Ammon's horn (tissue), 1 donor: ENCODE data around the gene ZFPL1.

ENCODE experiments used
- DNase-seq: peaks from one replicate; pipeline ENCODE4 v3.0.0-alpha.2; 2016; ENCODE audit warnings: low spot score

ZFPL1 gene

DNA sequence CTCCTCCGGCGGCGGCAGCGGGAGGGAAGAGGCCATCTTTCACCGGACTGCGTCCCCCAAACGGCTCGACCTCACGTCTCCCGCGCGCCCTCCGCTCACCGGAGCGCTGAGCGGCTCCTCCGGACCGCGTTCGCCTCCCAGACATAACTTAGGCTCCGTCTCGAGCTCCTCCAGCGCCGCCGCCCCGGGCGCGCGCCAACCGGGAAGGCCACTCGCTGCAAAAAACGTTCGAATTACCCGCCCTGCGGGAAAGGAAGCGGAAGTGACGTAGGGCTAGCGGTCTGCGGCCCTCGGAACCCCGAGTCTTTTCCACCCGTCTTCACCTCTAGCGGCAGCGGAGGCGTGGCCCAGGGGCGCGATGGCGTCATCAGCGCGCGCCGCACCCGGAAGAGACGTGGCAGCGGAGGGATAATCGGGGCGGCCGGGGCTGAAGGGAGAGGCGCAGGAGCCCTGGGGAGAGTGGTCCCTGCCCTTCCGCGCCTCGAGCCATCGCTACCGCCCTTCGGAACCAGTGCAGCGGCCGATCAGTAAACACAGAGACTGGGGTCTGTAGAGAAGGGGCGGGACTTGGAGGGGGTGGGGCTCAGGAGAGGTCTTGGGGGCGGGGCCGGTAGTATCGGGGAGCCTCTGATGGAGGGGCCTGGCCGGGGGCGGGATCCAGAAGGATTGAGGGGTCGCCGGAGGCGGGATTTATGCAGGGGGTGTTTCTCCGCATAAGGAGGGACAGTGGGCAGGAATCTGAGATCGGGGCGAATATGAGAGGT, at the start of gene ZFPL1, which contains the start of gene CDCA5:
TSS of gene ZFPL1 (plus strand) at position 389 of the 764 bp plus-strand sequence. CDS start 477 bp downstream, outside the sequence.
TSS of gene CDCA5 (minus strand) at position 207 of the 764 bp plus-strand sequence. CDS start at position 145, 62 bp downstream.
- peak; percentile 97 for DNase-seq

DNA sequence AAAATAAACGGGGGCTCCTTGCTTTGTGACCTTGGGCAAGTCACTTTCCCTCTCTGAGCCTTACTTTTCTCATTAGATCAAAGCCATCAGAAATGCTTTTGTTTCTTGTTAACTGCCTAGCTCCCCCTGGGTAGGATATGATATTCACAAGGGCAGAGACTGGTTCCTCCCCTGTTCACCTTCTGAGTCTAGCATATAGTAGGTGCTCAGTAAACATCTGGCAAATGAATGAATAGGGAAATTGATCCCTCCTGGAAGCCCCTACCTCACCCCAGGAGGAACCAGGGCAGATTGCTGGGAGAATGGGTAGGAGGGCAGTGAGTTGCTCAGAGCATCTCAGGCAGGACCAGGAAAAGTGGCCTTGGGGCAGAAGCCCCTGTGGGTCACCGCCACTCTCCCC, 49.6 kb upstream of the ZFPL1 start:
- DNase-seq: no peak

DNA sequence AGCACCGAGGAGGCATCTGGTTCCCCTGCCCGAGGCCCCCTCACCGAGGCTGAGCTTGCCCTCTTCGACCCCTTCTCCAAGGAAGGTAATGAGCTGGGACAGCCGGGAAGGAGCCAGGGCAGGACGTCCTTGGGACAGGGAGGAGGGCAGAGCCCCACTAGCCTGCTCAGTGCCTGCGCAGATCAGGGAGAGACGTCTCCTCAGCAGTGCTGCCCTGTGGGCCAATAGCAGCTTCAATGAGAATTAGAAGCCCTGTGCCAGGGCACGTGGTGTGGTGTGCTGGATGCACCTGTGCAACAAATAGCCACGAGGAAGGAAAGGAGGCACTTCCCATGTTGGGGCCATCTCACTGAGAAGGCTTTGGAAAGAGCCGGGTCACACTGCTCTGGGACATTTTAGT, 48.4 kb upstream of the ZFPL1 start:
- DNase-seq: no peak

DNA sequence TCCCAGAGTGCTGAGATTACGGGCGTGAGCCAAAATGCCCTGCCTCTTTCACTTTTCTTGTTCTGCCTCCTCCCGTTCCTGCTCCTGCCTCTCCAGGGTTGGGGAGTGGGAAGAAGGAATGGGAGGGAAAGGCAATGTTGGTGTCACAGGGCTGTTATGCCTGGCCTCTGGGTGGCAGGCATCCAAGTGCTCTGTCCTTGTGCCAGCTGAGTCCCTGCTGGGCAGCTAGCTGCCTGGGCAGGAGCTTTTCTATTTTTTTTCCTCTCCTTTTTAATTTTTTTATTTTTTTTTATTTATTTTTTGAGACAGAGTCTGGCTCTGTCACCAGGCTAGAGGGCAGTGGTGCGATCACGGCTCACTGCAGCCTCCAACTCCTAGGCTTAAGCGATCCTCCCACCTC, 47.1 kb upstream of the ZFPL1 start:
- peak; percentile 81 for DNase-seq

DNA sequence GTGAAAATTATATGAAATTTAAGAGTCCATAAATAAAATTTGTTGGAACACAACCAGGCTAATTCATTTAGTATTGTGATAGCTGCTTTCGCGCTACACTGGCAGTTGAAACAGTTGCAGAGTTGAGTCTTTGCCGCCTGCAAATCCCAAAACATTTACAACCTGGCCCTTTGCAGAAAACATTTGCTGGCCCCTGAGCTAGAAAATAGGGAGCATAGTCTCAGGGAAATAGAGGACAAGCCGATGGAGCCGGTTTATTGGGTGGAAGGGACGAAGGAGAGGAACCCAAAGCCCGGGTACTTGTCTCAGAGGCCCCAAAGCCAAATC, 43.5 kb upstream of the ZFPL1 start:
- no peak for DNase-seq

DNA sequence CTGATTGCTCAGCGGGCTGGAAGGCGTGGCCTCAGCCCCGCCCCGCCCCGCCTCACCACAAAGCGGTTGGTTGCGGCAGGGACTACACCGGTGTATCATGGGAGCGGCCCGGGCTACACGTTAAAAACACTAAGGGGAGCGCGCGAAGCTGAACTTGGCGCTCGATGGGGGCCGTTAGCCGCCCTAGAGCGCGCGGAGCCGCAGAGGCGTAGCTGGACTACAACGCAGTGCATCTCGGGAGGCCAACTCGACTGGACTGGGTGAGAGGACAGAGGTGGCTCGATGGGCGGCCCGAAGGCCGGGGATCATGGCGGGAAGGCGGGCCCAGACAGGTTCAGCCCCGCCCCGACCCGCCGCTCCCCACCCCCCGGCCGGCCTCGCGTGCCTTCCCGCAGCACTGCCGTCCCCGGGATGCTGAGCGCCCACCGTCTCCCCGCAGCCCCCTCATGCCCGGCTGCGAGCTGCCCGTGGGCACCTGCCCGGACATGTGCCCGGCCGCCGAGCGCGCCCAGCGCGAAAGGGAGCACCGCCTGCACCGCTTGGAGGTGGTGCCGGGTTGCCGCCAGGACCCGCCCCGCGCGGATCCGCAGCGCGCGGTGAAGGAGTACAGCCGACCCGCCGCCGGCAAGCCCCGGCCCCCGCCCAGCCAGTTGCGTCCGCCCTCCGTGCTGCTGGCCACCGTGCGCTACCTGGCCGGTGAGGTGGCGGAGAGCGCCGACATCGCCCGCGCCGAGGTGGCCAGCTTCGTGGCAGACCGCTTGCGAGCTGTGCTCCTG, 43.0 kb upstream of the ZFPL1 start, which contains the start of gene SAC3D1:
TSS of gene SAC3D1 (plus strand) at position 364 of the 776 bp plus-strand sequence. CDS start at position 447, 83 bp downstream.
- DNase-seq: peak; percentile 94

DNA sequence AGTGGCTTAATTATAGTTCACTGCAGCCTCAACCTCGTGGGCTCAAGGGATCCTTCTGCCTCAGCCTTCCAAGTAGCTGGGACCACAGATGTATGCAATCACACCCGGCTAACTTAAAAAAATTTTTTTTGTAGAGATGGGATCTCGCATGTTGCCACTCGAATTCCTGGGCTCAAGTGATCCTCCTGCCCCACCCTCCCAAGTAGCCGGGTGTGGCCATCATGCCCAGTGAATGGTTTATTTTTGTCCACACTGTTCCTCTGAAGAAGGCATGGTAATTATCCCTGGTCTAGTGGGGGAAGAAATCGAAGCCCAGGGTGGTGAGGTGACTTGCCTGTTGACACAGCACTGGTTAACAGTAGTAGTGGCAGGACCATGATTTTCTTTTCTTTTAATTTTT, 41.1 kb upstream of the ZFPL1 start:
- DNase-seq: no peak

DNA sequence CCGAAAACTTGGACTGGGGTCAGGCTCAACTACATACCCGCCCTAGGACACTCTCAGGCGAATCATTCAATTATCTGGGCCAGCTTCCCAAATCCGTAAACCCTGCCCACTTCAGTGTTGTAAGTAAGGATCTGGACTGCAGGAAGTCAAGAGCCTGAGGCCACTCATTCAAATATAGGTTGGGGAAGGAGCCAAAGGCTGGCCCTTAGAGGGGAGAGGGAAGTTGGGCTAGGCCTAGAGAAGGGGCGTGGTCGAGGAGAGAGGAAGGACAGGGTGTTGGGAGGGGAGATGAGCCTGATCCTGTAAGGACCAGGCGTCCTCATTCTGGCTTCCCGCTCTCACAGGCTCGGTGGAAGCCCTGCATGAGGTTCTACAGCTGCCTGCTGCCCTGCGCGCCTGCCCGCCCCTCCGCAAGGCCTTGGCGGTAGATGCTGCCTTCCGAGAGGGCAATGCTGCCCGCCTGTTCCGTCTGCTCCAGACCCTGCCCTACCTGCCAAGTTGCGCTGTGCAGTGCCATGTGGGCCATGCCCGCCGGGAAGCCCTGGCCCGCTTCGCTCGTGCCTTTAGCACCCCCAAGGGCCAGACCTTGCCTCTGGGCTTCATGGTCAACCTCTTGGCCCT, 40.0 kb upstream of the ZFPL1 start:
- DNase-seq: peak; percentile 74

DNA sequence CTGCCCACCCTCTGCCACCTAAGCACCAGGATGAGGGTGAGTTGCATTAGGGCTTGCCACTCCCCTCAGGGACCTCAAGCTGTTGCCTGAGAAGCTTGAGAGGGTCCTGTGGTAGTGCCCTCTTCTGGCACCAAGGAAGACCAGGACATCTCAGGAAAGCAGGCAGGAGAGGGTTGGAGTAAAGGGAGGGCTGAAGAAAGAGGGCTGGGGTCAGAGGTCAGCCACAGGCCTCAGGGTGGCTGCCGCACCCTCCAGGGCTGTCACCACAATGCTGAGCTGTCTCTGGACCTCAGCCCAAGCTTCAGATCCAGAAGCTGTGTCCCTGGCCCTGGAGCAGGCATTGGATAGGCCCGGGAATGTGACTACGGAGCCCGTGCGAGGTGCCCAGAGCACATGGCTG, 39.0 kb upstream of the ZFPL1 start:
- no peak for DNase-seq

DNA sequence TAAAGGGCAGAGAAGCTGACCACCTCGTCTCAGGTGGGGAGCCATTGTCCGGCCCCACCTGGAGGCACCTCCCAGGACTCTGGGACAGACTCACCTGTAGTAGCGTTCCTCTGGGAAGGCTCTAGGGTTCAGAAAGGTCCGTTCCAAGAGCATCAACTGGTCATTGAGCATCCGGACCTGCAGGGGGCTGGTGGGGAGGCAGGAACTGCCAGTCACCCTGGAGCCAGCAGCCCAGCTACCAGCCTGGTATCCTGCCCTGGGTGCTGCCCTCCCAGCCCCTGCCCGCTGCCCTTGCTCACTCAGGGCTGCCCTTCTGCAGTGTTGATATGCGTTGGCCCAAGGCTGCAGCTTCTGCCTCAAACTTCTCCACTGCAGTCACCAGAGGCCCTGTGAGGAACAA, 38.3 kb upstream of the ZFPL1 start:
- no peak for DNase-seq

DNA sequence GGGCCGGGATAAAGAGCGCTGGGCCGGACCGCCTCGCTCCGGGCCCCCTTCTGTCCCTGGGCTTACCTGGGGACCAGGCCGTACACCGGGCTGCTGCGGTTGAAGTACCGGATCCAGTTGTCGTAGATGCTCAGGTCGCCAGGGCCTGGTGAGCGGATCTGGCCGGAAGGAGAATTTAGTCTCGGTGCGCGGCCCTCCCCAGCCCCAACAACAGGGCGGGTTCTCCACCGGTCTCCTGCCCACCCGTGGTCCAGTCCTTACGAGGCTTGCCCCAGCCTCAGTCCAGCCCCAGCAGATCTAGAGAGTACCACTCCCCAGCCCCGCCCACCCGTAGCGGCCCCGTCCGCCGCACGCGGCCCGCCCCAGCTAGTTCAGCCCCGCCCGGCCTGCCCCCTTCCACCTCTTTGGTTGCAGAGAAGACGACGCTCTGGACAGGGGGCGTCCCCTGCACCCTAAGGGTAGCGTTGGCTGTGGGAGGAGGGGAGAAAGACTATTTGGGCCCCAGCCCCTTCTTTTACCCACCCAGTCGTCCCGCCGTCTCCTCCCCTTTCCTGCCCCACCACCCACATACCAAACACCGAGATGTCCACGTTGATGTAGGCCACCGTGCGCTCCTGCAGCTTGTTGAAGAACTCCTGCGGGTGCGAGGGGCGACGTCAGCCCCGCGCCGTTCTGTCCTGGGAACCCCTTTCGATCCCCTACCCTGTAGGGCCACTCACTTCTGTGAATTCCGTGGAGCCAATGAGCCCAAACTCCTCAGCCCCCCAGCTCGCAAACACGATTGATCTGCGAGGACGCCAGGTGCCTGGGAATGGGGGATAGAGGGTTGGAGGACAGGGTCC, 36.2 kb upstream of the ZFPL1 start:
- DNase-seq: no peak

DNA sequence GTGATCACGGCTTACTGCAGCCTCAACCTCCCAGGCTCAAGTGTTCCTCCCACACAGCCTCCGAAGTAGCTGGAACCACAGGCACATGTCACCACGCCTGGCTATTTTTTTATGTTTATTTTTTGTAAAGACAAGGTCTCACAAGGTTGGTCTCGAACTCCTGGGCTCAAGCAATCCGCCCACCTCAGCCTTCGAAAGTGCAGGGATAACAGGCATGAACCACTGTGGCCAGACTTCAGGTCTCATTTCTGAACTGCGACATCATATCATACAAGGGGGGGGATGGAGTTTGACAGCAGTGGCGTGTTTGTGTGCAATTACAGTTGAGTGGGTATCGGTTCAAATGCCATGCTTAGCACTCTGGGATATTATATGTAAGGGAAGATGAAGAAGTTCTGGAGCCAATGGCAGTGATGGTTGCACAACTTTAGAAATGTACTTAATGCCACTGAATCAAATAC, 32.6 kb upstream of the ZFPL1 start:
- no peak for DNase-seq

DNA sequence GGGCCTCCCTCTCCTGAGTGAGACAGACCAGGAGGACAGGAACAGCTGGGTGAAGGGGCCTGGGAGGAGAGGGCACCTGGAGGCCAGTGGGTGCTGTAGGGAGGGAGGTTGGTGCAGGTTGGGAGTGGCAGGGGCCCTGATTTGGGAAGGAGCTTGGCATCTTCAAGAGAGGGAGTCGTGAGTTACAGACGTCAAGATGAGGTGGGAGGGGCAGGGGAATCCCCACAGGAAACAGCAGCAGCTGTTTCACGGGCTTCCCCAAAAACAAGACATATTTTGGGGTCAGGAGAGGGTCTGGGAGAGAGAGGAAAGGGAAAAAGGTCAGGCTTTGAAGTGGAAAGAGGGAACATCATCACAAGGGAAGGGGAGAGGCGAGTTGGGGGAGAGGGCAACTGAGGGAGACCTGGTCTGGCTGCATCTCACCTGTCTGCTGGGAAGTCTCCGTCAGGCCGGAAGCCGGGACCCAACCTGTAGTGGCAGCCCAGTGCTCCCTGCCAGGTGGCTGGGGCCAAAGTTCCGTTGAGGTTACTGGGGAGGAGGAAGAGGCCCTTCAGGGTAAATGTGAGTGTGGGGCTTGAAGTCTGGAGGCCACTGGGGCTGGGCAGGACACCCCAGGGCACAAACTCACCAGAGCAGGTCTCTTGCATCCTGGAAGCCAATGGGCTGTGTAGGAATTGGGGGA, 30.1 kb upstream of the ZFPL1 start:
- no peak for DNase-seq

DNA sequence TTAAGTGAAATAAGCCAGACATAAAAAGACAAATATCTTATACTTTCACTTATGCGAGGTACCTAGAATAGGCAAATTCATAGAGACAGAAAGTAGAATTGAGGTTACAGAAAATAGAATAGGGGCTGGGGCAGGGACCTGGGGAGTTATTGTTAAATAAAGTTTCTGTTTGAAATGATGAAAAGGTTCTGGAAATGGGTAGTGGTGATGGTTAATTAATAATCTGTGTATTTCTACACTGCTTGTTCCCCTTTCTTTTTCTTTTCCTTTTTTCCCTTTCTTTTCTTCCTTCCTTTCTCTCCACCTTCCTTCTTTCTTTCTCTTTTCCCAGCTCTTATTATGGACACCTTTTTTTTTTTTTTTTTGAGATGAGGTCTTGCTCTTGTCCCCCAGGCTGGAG, 28.5 kb upstream of the ZFPL1 start:
- DNase-seq: no peak

DNA sequence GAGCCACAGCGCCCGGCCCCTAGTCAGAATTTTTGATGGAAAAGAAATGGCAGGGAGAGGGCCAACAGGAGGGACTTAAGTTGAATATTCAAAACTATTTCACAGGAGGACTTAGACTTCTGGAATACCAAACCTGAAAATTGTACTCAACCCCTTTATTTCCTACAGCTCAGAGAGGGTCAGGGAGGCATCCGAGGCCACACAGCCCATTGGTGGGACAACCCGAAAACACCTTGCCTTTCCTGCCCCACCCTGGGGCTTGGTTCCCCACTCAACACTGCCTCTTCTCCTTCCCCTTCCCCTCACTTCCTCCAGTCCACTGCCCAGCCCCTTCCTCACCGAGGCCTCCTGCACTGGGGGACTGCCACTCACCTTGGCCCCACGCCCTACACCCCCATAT, 27.0 kb upstream of the ZFPL1 start:
- no peak for DNase-seq

DNA sequence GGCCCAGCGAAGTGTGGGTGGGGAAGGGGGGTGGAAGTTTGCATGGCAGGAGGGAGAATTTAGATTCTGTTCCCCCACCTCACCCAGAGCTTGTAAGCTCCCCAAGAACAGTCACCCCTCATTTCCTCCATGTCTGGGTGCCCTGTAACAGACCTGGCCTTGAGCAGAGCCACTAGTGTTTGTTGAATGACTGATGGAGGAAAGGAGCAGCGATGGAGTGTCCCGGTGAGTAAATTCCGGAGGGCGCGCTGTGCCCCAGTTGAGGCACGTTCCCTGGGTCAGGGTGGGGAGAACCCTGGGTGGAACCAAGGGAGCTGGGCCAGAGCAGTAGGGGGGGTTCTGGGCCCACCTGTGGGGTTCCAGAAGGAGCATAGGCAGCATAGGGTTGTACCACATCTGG, 26.5 kb upstream of the ZFPL1 start:
- no peak for DNase-seq

DNA sequence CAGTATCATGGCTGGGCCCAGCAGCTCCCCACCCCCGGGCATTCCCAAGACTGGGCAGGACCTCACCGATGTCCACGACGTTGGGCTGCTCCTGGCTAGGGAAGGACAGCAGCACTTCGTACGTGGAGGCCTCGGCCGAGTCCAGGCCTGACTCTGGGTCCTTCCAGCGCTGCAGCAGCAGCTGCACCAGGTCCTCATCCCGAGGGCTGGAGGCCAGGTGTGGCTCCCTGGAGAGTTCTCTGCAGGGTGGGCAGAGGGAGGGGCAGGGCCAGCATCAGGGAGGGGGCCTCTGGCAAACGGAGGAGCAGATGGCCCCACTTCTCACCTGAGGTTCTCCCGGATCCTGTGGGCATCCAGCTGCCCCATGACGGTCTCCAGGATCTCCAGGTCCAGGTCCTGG, 26.0 kb upstream of the ZFPL1 start:
- DNase-seq: no peak

DNA sequence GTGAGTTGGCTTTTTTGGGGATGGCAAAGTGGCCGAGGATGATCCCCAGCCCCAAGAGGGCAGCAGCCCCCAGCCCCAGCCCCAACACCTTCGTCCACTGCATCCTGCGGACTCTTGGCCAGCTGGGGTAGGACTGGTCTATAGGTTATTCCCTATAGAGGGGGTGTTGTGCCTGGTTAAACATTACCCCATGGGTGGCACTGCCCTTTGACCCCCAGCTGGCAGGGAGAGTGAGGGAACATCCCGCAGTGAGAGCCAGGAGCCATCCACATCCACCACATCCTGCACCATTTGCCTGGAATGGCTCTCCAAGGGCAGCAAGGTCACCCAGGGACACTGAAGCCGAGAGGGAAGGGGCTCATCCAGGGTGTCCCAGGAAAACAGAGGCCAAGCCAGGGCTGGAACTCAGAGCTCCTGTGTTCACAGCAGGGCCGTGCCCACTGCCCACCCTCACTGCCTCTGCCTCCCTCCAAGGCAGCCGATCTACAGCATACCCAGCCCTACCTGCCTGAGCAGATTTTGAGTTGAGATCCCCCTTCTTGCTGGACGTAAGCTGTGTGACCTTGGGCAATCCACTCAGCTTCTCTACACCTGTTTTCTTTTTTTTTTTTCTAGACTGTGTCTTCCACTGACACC, 25.5 kb upstream of the ZFPL1 start, which contains the start of gene NAALADL1:
TSS of gene NAALADL1 (minus strand) at position 135 of the 636 bp plus-strand sequence. CDS start at position 103, 32 bp downstream.
- no peak for DNase-seq

DNA sequence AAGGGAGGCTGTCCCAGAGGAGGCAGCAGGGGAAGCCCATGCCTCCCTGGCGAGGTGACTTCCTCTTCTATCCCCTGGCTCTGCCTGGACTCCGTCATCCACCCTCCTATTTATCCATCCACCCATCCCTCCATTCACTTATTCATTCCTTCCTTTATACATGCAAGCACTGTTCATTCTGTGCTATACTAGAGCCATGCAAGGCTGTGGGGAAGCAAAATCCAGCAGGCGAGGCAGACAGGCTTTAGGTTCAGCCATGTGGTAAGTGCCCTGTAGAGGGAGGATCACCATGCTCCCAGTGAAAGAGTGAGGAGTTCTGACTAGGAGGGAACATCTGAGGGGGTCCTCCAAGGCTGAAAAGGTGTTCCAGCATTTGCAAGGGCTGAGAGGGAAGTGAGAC, 24.5 kb upstream of the ZFPL1 start:
- no peak for DNase-seq

DNA sequence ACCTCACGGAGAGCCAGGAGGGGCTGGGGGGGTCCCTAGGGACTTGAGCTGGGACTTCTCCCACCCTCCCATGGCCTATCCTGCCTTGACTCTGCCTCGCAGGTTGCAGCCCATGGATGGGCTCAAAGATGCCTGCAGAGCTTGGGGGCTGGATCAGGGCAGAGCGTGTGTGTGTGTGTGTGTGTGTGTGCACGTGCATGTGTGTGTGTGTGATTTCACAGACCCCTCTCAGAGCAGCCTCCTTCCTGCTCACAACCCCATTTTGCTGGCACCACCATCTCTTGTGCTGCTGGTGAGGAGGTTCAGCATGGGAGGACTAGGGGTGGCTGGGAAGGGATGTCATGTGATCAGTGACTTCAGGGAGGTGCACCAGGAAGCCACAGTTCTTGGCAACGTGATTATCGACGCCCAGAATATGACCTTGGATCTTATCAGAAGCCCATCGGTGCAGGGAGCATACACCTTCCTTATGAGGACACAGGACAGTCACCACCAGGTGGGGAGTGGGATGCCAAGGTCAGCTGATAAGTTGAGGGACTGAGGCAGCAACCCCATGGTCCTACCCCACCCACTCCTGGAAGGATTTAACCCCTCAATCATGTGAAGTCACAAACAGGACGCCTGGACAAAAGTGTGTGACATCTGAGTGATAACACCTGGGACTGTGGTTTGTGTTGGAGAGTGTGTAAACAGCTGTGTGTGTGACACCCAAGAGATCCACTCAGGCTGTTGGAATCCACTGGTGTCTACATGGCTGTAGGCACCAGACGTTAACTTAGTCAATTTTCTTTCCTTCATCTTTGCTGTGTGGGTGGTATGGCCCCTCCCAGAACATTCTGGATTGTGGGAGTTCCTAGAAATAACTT, 23.8 kb upstream of the ZFPL1 start:
- no peak for DNase-seq
